ENCODE measurements around the gene MYH9. TPM values are rescaled to one million over a fixed set of nuclear protein-coding genes. Genes with fewer than 3 reads are reported as not detected.
A peak's percentile ranks its signal among the peaks of the same experiment; 100 is the strongest.

The MYH9 gene
- total and polyA plus RNA-seq, 4 donors = 184 to 667 (median 332) TPM

GRCh38 chr22:36383110-36383581, 4.6 kb downstream of the MYH9 start:
- H3K27ac ChIP-seq (ENCODE audit: low read depth in 1 of 2, low read length in 1 of 2) = peak overlapping the region in 1 of 2 donors; percentile 88
- WGBS, 2 donors = 20 to 23% methylated on average over 4 of the region's 4 CpGs
- no peak overlapping the region for H3K4me3 ChIP-seq
- ATAC-seq (ENCODE audit: insufficient read depth, low FRiP score) (no peak), DNase-seq (no peak)
- TF ChIP-seq CTCF (IDR thresholded peaks at IDR 0.05; ENCODE audit: control extremely low read depth, extremely low read depth) = no peak
- H3K36me3 ChIP-seq (ENCODE audit: control insufficient read depth in 4 of 4, insufficient read depth in 4 of 4, low read length in 4 of 4) = peaks cover 0 to 17% (median 2%) of the 10 kb centered on the region in 4 donors
- peaks cover 10 to 31% (median 26%) of the 10 kb centered on the region in 5 donors for H3K4me1 ChIP-seq (ENCODE audit: control insufficient read depth in 5 of 5, insufficient read depth in 5 of 5, low read length in 5 of 5)
- H3K27me3 ChIP-seq (ENCODE audit: control insufficient read depth in 3 of 3, insufficient read depth in 3 of 3, low read length in 2 of 3) = no peaks in the 10 kb centered on the region
- no peak overlapping the region for H3K9ac ChIP-seq (ENCODE audit: insufficient read depth in 1 of 2, low read length in 2 of 2)
- no peaks in the 10 kb centered on the region for H3K9me3 ChIP-seq (ENCODE audit: control insufficient read depth in 4 of 4, insufficient read depth in 3 of 4, low read length in 3 of 4)

GRCh38 chr22:36381513-36382128, 6.1 kb downstream of the MYH9 start:
- Histone ChIP-seq H3K27ac (ENCODE audit: low read depth in 1 of 2, low read length in 1 of 2) (peak overlapping the region in 1 of 2 donors; percentile 29), H3K9me3 (ENCODE audit: control insufficient read depth in 4 of 4, insufficient read depth in 3 of 4, low read length in 3 of 4) (no peaks in the 10 kb centered on the region), H3K27me3 (ENCODE audit: control insufficient read depth in 3 of 3, insufficient read depth in 3 of 3, low read length in 2 of 3) (no peaks in the 10 kb centered on the region), H3K36me3 (ENCODE audit: control insufficient read depth in 4 of 4, insufficient read depth in 4 of 4, low read length in 4 of 4) (peaks cover 0 to 17% (median 2%) of the 10 kb centered on the region in 4 donors), H3K9ac (ENCODE audit: insufficient read depth in 1 of 2, low read length in 2 of 2) (no peak overlapping the region), H3K4me1 (ENCODE audit: control insufficient read depth in 5 of 5, insufficient read depth in 5 of 5, low read length in 5 of 5) (peaks cover 10 to 31% (median 27%) of the 10 kb centered on the region in 5 donors), H3K4me3 (no peak overlapping the region)
- TF ChIP-seq CTCF (IDR thresholded peaks at IDR 0.05; ENCODE audit: control extremely low read depth, extremely low read depth) = no peak
- WGBS, 2 donors = 54 to 69% methylated on average over 5 of the region's 5 CpGs
- ATAC-seq (ENCODE audit: insufficient read depth, low FRiP score) (no peak), DNase-seq (no peak)

GRCh38 chr22:36379593-36380361, 8.0 kb downstream of the MYH9 start:
- Histone ChIP-seq H3K36me3 (ENCODE audit: control insufficient read depth in 4 of 4, insufficient read depth in 4 of 4, low read length in 4 of 4) (peaks cover 0 to 19% (median 2%) of the 10 kb centered on the region in 4 donors), H3K4me1 (ENCODE audit: control insufficient read depth in 5 of 5, insufficient read depth in 5 of 5, low read length in 5 of 5) (peaks cover 5 to 45% (median 15%) of the 10 kb centered on the region in 5 donors), H3K9me3 (ENCODE audit: control insufficient read depth in 4 of 4, insufficient read depth in 3 of 4, low read length in 3 of 4) (no peaks in the 10 kb centered on the region), H3K27ac (ENCODE audit: low read depth in 1 of 2, low read length in 1 of 2) (peak overlapping the region; percentile 30 to 78), H3K9ac (ENCODE audit: insufficient read depth in 1 of 2, low read length in 2 of 2) (no peak overlapping the region), H3K27me3 (ENCODE audit: control insufficient read depth in 3 of 3, insufficient read depth in 3 of 3, low read length in 2 of 3) (no peaks in the 10 kb centered on the region), H3K4me3 (no peak overlapping the region)
- no peak for DNase-seq
- no peak for TF ChIP-seq CTCF (IDR thresholded peaks at IDR 0.05; ENCODE audit: control extremely low read depth, extremely low read depth)
- peak; percentile 25 for ATAC-seq (ENCODE audit: insufficient read depth, low FRiP score)
- WGBS, 2 donors = 51 to 70% methylated on average over 16 of the region's 16 CpGs

All from lung (tissue), 12 donors.